GM19395 (cell line): Measurements from ENCODE around the gene RNF186.
"Not testable (repeated sequence)": the region's sequence is repeated elsewhere in the genome, so short reads cannot be mapped to it uniquely, and the experiment has no call there.

ENCODE experiments used
- ATAC-seq: cut with Tn5 transposase; IDR thresholded peaks from one replicate; pipeline ENCODE4 v1.9.1; 2021; ENCODE audit warnings: mild to moderate bottlenecking, moderate library complexity; ENCODE audit not compliant: unreplicated experiment

The RNF186 gene

DNA sequence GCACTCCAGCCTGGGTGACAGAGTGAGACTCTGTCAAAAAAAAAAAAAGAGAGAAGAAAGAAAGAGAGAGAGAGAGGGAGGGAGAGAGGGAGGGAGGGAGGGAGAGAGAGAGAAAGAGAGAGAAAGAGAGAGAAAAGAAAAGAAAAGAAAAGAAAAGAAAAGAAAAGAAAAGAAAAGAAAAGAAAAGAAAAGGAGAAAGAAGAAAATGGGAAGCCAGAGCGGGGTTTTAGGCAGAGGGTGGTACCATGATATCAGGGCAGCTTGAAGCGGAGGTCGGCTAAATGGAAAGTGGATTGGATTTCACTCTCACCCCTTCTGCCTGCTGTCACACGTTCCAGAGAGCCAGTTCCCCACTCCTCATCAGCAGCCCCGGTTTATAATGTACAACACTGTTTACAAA is 17.3 kb downstream of the RNF186 start:
- no peak for ATAC-seq

GRCh38 chr1:19794583-19794982 is 20.5 kb downstream of the RNF186 start:
- no peak for ATAC-seq

DNA sequence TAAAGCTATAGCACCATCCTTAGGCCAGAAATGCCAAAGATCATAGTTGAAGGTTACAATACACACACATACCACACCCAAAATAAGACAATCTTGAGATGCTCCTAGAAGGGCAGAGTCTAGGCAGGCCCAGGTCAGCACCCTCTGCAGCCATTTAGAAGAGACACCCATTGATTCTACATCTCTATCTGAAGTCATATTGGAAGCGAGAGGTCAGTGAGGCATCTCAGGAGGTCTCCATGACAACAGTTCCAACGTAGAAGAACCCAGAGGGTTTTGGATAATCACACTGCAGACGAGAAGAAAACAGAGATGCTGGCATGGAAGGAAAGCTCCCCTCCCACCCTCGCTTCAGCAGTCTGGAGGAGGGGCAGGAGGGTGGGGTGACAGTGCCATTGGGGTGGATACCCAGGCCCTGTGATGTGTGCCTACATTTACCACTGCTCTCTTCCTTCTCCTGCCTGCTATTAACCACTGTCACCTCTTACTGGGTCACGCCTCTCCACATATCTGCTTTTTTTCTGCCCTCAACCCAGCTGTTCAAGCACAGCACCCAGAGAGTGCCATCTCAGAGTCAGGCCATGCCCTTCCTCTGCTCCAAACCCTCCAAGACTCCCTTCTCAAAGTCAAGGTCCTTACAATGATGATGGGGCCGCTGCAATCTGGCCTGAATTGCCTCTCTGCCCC is 21.6 kb downstream of the RNF186 start:
- no peak for ATAC-seq

GRCh38 chr1:19792237-19793002 is 22.7 kb downstream of the RNF186 start:
- no peak for ATAC-seq

DNA sequence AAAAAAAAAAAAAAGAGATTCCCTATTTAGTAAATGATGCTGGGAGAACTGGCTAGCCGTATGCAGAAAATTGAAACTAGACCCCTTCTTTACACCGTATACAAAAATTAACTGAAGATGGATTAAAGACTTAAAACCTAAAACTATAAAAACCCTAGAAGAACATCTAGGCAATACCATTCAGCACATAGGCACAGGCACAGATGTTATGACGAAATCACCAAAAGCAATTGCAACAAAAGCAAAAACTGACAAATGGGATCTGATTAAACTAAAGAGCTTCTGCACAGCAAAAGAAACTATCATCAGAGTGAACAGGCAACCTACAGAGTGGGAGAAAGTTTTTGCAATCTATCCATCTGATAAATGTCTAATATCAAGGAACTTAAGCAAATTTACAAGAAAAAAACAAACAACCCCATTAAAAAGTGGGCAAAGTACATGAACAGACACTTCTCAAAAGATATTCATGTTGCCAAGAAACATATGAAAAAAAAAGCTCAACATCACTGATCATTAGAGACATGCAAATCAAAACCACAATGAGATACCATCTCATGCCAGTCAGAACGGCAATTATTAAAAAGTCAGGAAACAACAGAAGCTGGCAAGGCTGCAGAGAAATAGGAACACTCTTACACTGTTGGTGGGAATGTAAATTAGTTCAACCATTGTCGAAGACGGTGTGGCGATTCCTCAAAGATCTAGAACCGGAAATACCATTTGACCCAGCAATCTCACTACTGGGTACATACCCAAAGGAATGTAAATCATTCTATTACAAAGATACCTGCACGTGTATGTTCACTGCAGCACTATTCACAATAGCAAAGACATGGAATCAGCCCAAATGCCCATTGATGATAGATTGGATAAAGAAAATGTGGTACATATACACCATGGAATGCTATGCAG is 24.8 kb downstream of the RNF186 start:
- not testable (repeated sequence) for ATAC-seq

DNA sequence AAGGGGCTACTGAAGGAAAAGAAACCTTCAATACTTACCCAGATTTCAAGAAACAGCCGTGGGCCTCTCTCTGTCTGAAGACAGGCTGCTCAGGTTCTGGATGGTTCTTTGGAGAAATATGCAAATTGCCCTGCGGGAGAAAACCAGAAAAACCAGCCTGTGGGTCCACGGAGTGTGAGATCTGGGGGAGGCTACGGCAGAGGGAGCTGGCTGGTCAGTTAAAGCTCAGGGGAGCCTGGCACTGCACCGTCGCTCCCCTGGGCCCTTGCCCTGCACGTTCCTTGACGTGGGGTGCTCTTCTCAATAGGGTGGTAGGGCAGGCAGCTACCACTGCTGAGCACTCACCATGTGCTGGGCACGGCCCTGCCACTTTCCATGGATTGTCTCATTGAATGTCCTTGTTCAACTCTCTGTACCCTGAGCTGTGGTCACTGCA is 28.1 kb downstream of the RNF186 start:
- no peak for ATAC-seq

DNA sequence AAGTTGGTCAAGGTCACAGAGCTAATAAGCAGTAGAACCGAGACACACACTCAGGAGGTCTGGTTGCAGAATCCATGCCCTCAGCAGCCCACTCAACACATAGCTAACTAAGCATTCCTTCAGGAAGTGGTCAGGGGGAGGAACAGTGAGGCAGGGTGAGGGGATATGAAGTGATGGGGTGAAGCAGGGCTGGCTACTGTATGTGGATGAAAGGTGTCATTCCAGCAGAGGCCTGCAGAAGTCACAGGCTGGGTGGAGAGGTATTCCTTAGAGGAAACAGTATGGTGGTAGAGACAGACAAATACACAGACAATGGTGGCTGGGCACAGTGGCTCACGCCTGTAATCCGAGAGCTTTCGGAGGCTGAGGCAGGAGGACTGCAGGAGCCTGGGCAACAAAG is 29.4 kb downstream of the RNF186 start:
- ATAC-seq = no peak

- ATAC-seq = no peak
These were observed 34.7 kb downstream of the RNF186 start for GRCh38 chr1:19780267-19780877.

DNA sequence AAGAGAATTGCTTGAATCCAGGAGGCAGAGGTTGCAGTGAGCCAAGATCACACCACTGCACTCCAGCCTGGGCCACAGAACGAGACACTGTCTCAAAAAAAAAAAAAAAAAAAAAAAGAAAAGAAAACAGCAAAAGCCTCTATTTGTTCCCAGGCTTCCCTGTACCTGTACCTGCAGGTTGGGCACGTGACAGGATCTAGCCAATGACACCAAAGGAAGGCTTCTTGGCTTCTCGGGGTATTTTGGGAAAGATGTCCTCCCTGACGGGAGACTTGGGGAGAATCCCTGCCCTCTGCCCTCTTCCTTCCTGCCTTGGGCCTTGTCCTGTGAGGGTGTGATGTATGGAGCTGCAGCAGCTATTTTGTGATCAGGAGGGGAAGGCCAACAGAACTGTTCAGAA is 38.1 kb downstream of the RNF186 start:
- no peak for ATAC-seq

GRCh38 chr1:19776287-19776686 is 38.8 kb downstream of the RNF186 start:
- no peak for ATAC-seq

DNA sequence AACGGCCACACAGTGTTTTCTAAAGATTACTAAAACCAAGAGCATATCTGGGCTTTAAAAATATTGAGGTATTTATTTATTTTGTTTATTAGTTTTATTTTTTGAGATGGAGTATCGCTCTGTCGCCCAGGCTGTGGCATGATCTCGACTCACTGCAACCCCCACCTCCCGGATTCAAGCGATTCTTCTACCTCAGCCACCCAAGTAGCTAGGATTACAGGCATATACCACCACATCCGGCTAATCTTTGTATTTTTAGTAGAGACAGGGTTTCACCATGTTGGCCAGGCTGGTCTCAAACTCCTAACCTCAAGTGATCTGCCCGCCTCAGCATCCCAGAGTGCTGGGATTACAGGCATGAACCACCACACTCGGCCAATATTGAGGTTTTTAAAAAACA is 39.3 kb downstream of the RNF186 start:
- no peak for ATAC-seq

DNA sequence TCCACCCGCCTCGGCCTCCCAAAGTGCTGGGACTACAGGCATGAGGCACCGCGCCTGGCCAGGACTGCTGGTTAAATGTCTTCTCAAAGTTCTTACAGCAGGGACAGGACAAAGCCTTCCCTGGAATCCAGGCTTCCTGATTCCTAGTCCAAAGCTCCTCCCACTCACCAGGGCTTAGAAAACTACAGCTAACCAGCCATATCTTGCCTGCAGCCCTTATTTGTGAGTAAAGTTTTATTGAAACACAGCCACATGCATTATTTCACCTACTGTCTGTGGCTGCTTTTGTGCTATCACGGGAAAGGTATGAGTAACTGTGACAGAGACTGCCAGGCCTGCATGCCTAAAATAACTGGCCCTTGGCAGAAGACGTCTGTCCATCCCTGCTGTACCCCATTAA is 39.8 kb downstream of the RNF186 start:
- no peak for ATAC-seq

DNA sequence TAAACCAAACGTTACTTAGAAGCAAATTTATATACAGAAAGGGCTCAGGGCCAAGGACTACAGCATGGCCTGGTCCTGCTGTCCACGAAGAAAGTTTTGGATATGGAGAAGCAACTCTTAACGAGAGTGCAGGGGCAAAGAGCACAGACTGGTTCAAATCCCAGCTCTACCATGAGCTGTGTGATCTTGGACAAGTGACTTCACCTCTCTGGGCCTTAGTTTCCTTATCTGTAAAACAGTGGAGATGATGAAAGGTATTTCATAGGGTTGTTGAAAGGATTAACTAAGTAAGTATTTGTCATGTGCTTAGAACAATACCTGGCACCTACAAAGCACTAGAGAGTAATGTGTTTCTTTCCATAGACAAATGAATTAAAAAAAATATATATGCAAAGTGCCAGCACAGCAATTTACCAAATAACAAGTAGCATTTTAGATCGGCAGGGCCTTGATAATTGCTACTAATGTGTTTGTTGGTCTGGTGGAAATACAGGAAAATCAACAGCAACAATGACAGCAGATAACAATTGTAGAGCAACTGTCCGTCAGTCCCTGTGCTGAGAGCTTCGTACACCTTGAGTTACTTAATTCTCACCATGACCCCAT is 40.8 kb downstream of the RNF186 start:
- ATAC-seq = no peak

GRCh38 chr1:19773485-19773884 is 41.6 kb downstream of the RNF186 start:
- no peak for ATAC-seq

- ATAC-seq = no peak
These were observed 43.0 kb downstream of the RNF186 start for GRCh38 chr1:19772053-19772452.

- ATAC-seq = no peak
These were observed 43.7 kb downstream of the RNF186 start for GRCh38 chr1:19771350-19771749.

DNA sequence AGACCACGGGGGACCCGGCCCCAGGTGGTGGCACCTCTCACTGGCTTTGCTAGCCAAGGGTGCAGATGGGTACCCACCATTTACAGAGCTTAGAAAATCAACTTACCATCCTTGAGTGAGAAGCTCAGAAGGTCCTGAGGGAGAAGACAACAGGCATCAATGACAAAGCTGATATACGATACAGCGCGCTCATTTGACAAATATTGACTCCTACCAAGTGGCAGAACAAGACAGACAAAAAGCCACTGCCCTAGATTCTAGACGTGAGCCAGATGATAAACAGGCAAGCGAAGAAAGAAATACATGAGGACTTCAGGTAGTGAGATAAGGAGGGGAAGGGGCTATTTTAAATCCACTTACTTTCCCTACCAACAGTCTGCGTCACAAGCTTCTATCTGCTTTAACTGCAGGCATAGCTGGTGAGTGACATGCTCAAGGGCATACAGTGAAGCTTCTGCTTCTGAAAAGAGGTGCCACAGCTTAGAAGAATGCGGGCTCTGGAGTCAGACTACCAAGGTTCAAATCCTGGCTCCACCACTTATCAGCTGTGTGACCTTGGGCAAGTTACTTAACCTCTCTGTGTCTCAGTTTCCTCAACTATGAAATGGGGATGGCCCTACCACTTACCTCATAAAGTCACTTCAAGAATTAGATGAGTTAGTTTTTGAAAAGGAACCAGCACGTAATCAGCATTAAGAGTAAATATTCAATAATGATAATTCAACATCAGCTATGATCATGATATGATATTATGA is 44.5 kb downstream of the RNF186 start:
- ATAC-seq = no peak

- no peak for ATAC-seq
These were observed 45.7 kb downstream of the RNF186 start for GRCh38 chr1:19769211-19769932.
